ENCODE measurements around the gene EEF2KMT. TPM values are rescaled to one million over a fixed set of nuclear protein-coding genes. Genes with fewer than 3 reads are reported as not detected.

The EEF2KMT gene
- total and polyA plus RNA-seq, 2 of the 13 experiments (the other 11 are each of a cell fraction or from before 2014, with no cell fraction given) = 10.7 to 26.9 TPM

DNA sequence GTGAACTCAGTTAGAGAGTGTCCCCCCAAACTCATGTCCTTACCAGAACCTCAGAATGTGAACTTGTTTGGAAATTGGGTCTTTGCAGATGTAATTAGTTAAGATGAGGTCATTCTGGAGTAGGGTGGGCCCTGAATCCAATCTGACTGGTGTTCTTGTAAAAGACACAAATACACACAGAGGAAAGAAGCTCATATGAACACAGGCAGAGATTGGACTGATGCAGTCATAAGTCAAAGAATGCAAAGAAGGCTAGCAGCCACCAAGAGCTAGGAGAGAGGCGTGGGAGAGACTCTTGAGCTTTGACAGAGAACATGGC is 61.7 kb downstream of the EEF2KMT start (continued):
- TF ChIP-seq YEATS4 (CRISPR knock-in tag; IDR thresholded peaks at IDR 0.05; ENCODE audit: borderline replicate concordance) (peak; percentile 16; the same call in 1 of the 2 replicates), NCOA5 (CRISPR knock-in tag; IDR thresholded peaks at IDR 0.05) (no peak), MED13 (CRISPR knock-in tag; IDR thresholded peaks at IDR 0.05) (no peak), ZNF629 (CRISPR knock-in tag; conservative IDR thresholded peaks at IDR 0.05) (no peak), ASH2L (IDR thresholded peaks at IDR 0.05; ENCODE audit: insufficient read length, low read depth, low read length) (peak; percentile 2), TSC22D2 (CRISPR knock-in tag; IDR thresholded peaks at IDR 0.05; ENCODE audit: borderline replicate concordance) (no peak), ZNF720 (CRISPR knock-in tag; IDR thresholded peaks at IDR 0.05) (no peak), SP1 (IDR thresholded peaks at IDR 0.05) (no peak), SP1 (CRISPR knock-in tag; IDR thresholded peaks at IDR 0.05) (no peak), TOPORS (CRISPR knock-in tag; IDR thresholded peaks at IDR 0.05) (no peak), ZNF441 (CRISPR knock-in tag; IDR thresholded peaks at IDR 0.05; ENCODE audit: borderline replicate concordance) (no peak), SYNCRIP (IDR thresholded peaks at IDR 0.05; ENCODE audit: insufficient read depth, low read depth, low read length) (no peak), ZNF207 (IDR thresholded peaks at IDR 0.05; ENCODE audit: borderline replicate concordance) (no peak), ZNF430 (CRISPR knock-in tag; IDR thresholded peaks at IDR 0.05) (no peak), KLF15 (CRISPR knock-in tag; IDR thresholded peaks at IDR 0.05; ENCODE audit: borderline replicate concordance) (no peak)
- TF ChIP-seq, protein P1, sequence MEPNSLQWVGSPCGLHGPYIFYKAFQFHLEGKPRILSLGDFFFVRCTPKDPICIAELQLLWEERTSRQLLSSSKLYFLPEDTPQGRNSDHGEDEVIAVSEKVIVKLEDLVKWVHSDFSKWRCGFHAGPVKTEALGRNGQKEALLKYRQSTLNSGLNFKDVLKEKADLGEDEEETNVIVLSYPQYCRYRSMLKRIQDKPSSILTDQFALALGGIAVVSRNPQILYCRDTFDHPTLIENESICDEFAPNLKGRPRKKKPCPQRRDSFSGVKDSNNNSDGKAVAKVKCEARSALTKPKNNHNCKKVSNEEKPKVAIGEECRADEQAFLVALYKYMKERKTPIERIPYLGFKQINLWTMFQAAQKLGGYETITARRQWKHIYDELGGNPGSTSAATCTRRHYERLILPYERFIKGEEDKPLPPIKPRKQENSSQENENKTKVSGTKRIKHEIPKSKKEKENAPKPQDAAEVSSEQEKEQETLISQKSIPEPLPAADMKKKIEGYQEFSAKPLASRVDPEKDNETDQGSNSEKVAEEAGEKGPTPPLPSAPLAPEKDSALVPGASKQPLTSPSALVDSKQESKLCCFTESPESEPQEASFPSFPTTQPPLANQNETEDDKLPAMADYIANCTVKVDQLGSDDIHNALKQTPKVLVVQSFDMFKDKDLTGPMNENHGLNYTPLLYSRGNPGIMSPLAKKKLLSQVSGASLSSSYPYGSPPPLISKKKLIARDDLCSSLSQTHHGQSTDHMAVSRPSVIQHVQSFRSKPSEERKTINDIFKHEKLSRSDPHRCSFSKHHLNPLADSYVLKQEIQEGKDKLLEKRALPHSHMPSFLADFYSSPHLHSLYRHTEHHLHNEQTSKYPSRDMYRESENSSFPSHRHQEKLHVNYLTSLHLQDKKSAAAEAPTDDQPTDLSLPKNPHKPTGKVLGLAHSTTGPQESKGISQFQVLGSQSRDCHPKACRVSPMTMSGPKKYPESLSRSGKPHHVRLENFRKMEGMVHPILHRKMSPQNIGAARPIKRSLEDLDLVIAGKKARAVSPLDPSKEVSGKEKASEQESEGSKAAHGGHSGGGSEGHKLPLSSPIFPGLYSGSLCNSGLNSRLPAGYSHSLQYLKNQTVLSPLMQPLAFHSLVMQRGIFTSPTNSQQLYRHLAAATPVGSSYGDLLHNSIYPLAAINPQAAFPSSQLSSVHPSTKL (CRISPR knock-in tag; IDR thresholded peaks at IDR 0.05) = no peak
- TF ChIP-seq, protein P2, sequence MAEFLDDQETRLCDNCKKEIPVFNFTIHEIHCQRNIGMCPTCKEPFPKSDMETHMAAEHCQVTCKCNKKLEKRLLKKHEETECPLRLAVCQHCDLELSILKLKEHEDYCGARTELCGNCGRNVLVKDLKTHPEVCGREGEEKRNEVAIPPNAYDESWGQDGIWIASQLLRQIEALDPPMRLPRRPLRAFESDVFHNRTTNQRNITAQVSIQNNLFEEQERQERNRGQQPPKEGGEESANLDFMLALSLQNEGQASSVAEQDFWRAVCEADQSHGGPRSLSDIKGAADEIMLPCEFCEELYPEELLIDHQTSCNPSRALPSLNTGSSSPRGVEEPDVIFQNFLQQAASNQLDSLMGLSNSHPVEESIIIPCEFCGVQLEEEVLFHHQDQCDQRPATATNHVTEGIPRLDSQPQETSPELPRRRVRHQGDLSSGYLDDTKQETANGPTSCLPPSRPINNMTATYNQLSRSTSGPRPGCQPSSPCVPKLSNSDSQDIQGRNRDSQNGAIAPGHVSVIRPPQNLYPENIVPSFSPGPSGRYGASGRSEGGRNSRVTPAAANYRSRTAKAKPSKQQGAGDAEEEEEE (CRISPR knock-in tag; IDR thresholded peaks at IDR 0.05; ENCODE audit: borderline replicate concordance) = no peak
- TF ChIP-seq, protein P3, sequence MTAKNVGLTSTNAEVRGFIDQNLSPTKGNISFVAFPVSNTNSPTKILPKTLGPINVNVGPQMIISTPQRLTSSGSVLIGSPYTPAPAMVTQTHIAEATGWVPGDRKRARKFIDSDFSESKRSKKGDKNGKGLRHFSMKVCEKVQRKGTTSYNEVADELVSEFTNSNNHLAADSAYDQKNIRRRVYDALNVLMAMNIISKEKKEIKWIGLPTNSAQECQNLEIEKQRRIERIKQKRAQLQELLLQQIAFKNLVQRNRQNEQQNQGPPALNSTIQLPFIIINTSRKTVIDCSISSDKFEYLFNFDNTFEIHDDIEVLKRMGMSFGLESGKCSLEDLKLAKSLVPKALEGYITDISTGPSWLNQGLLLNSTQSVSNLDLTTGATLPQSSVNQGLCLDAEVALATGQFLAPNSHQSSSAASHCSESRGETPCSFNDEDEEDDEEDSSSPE (CRISPR knock-in tag; IDR thresholded peaks at IDR 0.05) = no peak
- TF ChIP-seq, protein P4, sequence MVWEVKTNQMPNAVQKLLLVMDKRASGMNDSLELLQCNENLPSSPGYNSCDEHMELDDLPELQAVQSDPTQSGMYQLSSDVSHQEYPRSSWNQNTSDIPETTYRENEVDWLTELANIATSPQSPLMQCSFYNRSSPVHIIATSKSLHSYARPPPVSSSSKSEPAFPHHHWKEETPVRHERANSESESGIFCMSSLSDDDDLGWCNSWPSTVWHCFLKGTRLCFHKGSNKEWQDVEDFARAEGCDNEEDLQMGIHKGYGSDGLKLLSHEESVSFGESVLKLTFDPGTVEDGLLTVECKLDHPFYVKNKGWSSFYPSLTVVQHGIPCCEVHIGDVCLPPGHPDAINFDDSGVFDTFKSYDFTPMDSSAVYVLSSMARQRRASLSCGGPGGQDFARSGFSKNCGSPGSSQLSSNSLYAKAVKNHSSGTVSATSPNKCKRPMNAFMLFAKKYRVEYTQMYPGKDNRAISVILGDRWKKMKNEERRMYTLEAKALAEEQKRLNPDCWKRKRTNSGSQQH (CRISPR knock-in tag; IDR thresholded peaks at IDR 0.05; ENCODE audit: low read depth) = no peak; the same call in 1 of the 2 replicates
- TF ChIP-seq, protein P5, sequence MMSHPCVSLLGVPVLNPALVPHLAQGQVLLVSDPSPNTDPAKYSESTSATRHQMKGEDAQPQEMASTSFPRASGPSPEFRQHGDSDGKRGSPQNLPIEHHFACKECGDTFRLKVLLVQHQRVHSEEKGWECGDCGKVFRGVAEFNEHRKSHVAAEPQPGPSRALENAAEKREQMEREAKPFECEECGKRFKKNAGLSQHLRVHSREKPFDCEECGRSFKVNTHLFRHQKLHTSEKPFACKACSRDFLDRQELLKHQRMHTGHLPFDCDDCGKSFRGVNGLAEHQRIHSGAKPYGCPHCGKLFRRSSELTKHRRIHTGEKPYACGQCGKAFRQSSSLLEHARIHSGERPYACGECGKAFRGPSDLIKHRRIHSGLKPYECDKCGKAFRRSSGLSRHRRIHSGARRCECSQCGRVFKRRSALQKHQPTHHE (CRISPR knock-in tag; IDR thresholded peaks at IDR 0.05; ENCODE audit: borderline replicate concordance) = no peak
- TF ChIP-seq, protein P6, sequence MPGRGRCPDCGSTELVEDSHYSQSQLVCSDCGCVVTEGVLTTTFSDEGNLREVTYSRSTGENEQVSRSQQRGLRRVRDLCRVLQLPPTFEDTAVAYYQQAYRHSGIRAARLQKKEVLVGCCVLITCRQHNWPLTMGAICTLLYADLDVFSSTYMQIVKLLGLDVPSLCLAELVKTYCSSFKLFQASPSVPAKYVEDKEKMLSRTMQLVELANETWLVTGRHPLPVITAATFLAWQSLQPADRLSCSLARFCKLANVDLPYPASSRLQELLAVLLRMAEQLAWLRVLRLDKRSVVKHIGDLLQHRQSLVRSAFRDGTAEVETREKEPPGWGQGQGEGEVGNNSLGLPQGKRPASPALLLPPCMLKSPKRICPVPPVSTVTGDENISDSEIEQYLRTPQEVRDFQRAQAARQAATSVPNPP (CRISPR knock-in tag; IDR thresholded peaks at IDR 0.05) = no peak
